Suprapubic skin (tissue), 4 donors: Measurements from ENCODE around the gene BTBD1. TPM values are rescaled to one million over a fixed set of nuclear protein-coding genes. Genes with fewer than 3 reads are reported as not detected.
A peak's percentile ranks its signal among the peaks of the same experiment; 100 is the strongest.

Experiments used
- DNase-seq, 2 donors: peaks; one replicate each; pipeline ENCODE4 v3.0.0-alpha.2; 2019; ENCODE audit warnings: low spot score in 2 of 2
- H3K27ac ChIP-seq: fragments of 200-600 bp; sonication (generic); one replicate; pipeline ENCODE4 v1.5.1; 2019
- H3K27me3 ChIP-seq: fragments of 200-600 bp; sonication (generic); one replicate; pipeline ENCODE4 v1.5.1; 2019
- H3K36me3 ChIP-seq: fragments of 200-600 bp; sonication (generic); one replicate; pipeline ENCODE4 v1.5.1; 2019
- H3K4me1 ChIP-seq: fragments of 200-600 bp; sonication (generic); one replicate; pipeline ENCODE4 v1.5.1; 2019
- H3K4me3 ChIP-seq: fragments of 200-600 bp; sonication (generic); one replicate; pipeline ENCODE4 v1.5.1; 2019; ENCODE audit warnings: mild to moderate bottlenecking
- H3K9me3 ChIP-seq: fragments of 200-600 bp; sonication (generic); one replicate; pipeline ENCODE4 v1.5.1; 2019
- CTCF ChIP-seq, 2 donors: fragments of 200-600 bp in 1 of 2; fragments of 450-650 bp in 1 of 2; sonication (generic) in 1 of 2; IDR thresholded peaks; one replicate each; pipeline ENCODE4 v1.5.1; 2016 to 2019; ENCODE audit warnings: antibody characterized with exemption in 2 of 2, mild to moderate bottlenecking in 1 of 2, moderate library complexity in 1 of 2
- EP300 ChIP-seq: sonication (generic); formaldehyde crosslinking; IDR thresholded peaks from one replicate; pipeline ENCODE4 v1.6.1; 2017; ENCODE audit warnings: antibody characterized with exemption
- POLR2A ChIP-seq, 2 donors: fragments of 450-650 bp; IDR thresholded peaks; one replicate each; pipeline ENCODE4 v1.6.1; 2017; ENCODE audit warnings: antibody characterized with exemption in 2 of 2, mild to moderate bottlenecking in 2 of 2, moderate library complexity in 2 of 2
- POLR2AphosphoS5 ChIP-seq, 3 donors: sonication (generic); formaldehyde crosslinking; IDR thresholded peaks; one replicate each; pipeline ENCODE4 v1.6.1; 2017; ENCODE audit warnings: antibody characterized with exemption in 3 of 3
- WGBS: methylation state at CpG from one replicate; pipeline ENCODE4 v1.1.5; 2018; 5-methylcytosine and 5-hydroxymethylcytosine counted together
- total RNA-seq, 4 donors: library from RNA; depleted of rRNA; stranded (reverse); fragments of >200 nt; gene quantifications; one replicate each; pipeline ENCODE4 v1.1.0, GENCODE V29; 2016

The BTBD1 gene
- total RNA-seq, 4 donors from 2014 or later: 43.9 to 54.3 (median 50.0) TPM

- no peak for DNase-seq
- 37% methylated on average over 12 of the region's 12 CpGs for WGBS
Measured at GRCh38 chr15:83067638-83067962, 548 bp upstream of the BTBD1 start.

DNA sequence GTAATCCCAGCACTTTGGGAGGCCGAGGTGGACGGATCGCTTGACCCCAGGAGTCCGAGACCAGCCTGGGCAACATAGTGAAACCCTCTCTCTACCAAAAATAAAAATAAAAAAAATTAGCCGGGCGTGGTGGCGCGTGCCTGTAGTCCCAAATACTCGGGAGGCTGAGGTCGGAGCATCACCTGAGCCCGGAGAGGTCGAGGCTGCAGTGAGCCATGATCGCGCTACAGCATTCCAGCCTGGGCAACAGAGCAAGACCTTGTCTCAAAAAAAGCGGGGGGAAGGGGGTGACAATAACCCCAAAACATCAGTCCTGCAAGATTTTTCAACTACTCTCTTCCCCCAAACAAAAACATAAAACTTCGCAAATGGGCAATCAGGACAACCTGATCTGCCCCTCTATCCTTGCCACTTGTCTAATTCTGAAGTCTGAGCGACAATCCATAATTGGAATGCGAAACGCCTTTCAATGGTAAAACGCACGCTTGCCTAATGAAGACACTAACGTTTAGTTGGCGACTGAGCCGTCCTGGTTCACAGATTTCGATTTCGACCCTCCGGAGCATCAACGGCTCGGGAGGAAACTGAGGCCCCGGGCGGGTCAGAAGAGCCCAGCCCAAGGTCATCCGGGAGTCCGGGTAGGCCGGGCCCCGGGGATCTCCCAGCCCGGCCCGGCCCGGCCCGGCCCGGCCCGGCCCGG lies 868 bp downstream of the BTBD1 start:
- Histone ChIP-seq H3K4me3 (peak overlapping the region; percentile 78), H3K27ac (peak overlapping the region; percentile 90), H3K9me3 (no peaks in the 10 kb centered on the region), H3K36me3 (no peaks in the 10 kb centered on the region), H3K27me3 (no peaks in the 10 kb centered on the region), H3K4me1 (peaks cover 54% of the 10 kb centered on the region)
- 9% methylated on average over 30 of the region's 42 CpGs for WGBS
- DNase-seq: no peak
- TF ChIP-seq POLR2A (IDR thresholded peaks at IDR 0.05) (no peak), EP300 (no peak), CTCF (IDR thresholded peaks at IDR 0.05) (no peak), POLR2AphosphoS5 (IDR thresholded peaks at IDR 0.05) (no peak)

More at GRCh38 chr15:83067638-83067962, 548 bp upstream of the BTBD1 start:
- Histone ChIP-seq H3K27ac (peak overlapping the region; percentile 90), H3K4me1 (peaks cover 40% of the 10 kb centered on the region), H3K27me3 (no peaks in the 10 kb centered on the region), H3K36me3 (no peaks in the 10 kb centered on the region), H3K4me3 (peak overlapping the region; percentile 78), H3K9me3 (no peaks in the 10 kb centered on the region)
- TF ChIP-seq CTCF (IDR thresholded peaks at IDR 0.05) (no peak), POLR2AphosphoS5 (IDR thresholded peaks at IDR 0.05) (no peak), POLR2A (IDR thresholded peaks at IDR 0.05) (no peak)

GRCh38 chr15:83065431-83065830 lies 1.6 kb downstream of the BTBD1 start:
- no peaks in the 10 kb centered on the region for H3K36me3 ChIP-seq
- no peaks in the 10 kb centered on the region for H3K9me3 ChIP-seq
- H3K27ac ChIP-seq: no peak overlapping the region
- WGBS: 29% methylated on average over 3 of the region's 3 CpGs
- H3K27me3 ChIP-seq: no peaks in the 10 kb centered on the region
- H3K4me1 ChIP-seq: peaks cover 54% of the 10 kb centered on the region
- no peak for TF ChIP-seq CTCF (IDR thresholded peaks at IDR 0.05)
- no peak for TF ChIP-seq POLR2A (IDR thresholded peaks at IDR 0.05)
- TF ChIP-seq POLR2AphosphoS5 (IDR thresholded peaks at IDR 0.05): no peak
- no peak for TF ChIP-seq EP300
- peak overlapping the region; percentile 78 for H3K4me3 ChIP-seq
- no peak for DNase-seq

GRCh38 chr15:83064859-83065258 lies 2.2 kb downstream of the BTBD1 start:
- H3K9me3 ChIP-seq: no peaks in the 10 kb centered on the region
- H3K4me1 ChIP-seq: peaks cover 54% of the 10 kb centered on the region
- no peak for TF ChIP-seq POLR2AphosphoS5 (IDR thresholded peaks at IDR 0.05)
- no peak for TF ChIP-seq CTCF (IDR thresholded peaks at IDR 0.05)
- TF ChIP-seq POLR2A (IDR thresholded peaks at IDR 0.05): no peak
- no peak for TF ChIP-seq EP300
- no peaks in the 10 kb centered on the region for H3K36me3 ChIP-seq
- no peak overlapping the region for H3K27ac ChIP-seq
- 29% methylated on average over 4 of the region's 4 CpGs for WGBS
- no peaks in the 10 kb centered on the region for H3K27me3 ChIP-seq
- DNase-seq: no peak
- H3K4me3 ChIP-seq: peak overlapping the region; percentile 78

GRCh38 chr15:83063551-83063950 lies 3.5 kb downstream of the BTBD1 start:
- H3K9me3 ChIP-seq: no peaks in the 10 kb centered on the region
- TF ChIP-seq POLR2AphosphoS5 (IDR thresholded peaks at IDR 0.05) (no peak), EP300 (no peak), POLR2A (IDR thresholded peaks at IDR 0.05) (no peak), CTCF (IDR thresholded peaks at IDR 0.05) (no peak)
- no peaks in the 10 kb centered on the region for H3K27me3 ChIP-seq
- peaks cover 54% of the 10 kb centered on the region for H3K4me1 ChIP-seq
- WGBS: 86% methylated on average over 4 of the region's 4 CpGs
- no peak for DNase-seq
- no peaks in the 10 kb centered on the region for H3K36me3 ChIP-seq
- no peak overlapping the region for H3K27ac ChIP-seq
- no peak overlapping the region for H3K4me3 ChIP-seq
